HepG2 (cell line): ENCODE measurements around the gene SULT1E1. TPM values are rescaled to one million over a fixed set of nuclear protein-coding genes. Genes with fewer than 3 reads are reported as not detected.

Experiments
- ATM ChIP-seq: fragments of 450-650 bp; IDR thresholded peaks from 2 replicates; pipeline ENCODE4 v1.7.1; 2017; ENCODE audit warnings: mild to moderate bottlenecking, borderline replicate concordance
- CEBPZ ChIP-seq: IDR thresholded peaks from 2 replicates; pipeline ENCODE4 v1.6.1; 2012; ENCODE audit warnings: low read length, improper control_type of control experiment
- ELF1 ChIP-seq: sonication (generic); formaldehyde crosslinking; IDR thresholded peaks from 2 replicates; pipeline ENCODE4 v1.4.0; 2020; ENCODE audit warnings: missing genetic modification reagents
- FOXJ3 ChIP-seq: sonication (generic); formaldehyde crosslinking; IDR thresholded peaks from 2 replicates; pipeline ENCODE4 v1.4.0; 2020; ENCODE audit warnings: missing genetic modification reagents, mild to moderate bottlenecking, borderline replicate concordance
- FUBP1 ChIP-seq: sonication (generic); formaldehyde crosslinking; IDR thresholded peaks from 2 replicates; pipeline ENCODE4 v1.5.1; 2020; ENCODE audit warnings: missing genetic modification reagents, mild to moderate bottlenecking, borderline replicate concordance
- HDAC6 ChIP-seq: fragments of 200-600 bp; sonication (generic); IDR thresholded peaks from 2 replicates; pipeline ENCODE4 v1.7.0; 2017; ENCODE audit warnings: mild to moderate bottlenecking, antibody characterized with exemption, low read length, low read depth
- SALL2 ChIP-seq: sonication (generic); formaldehyde crosslinking; IDR thresholded peaks from 2 replicates; pipeline ENCODE4 v1.8.1; 2023; ENCODE audit warnings: mild to moderate bottlenecking, missing genetic modification reagents, inconsistent platforms
- SNAPC4 ChIP-seq: sonication (generic); formaldehyde crosslinking; IDR thresholded peaks from 2 replicates; pipeline ENCODE4 v1.4.0; 2020; ENCODE audit warnings: mild to moderate bottlenecking, missing genetic modification reagents
- SRSF4 ChIP-seq: fragments of 200-400 bp; formaldehyde crosslinking; IDR thresholded peaks from one replicate; pipeline ENCODE4 v1.6.1; 2018; ENCODE audit warnings: mild to moderate bottlenecking, low read depth, low read length, moderate library complexity; ENCODE audit not compliant: poor library complexity, severe bottlenecking
- ZBTB1 ChIP-seq: sonication (generic); formaldehyde crosslinking; IDR thresholded peaks from 2 replicates; pipeline ENCODE4 v1.4.0; 2020; ENCODE audit warnings: missing genetic modification reagents, borderline replicate concordance
- ZNF17 ChIP-seq: sonication (generic); formaldehyde crosslinking; IDR thresholded peaks from 2 replicates; pipeline ENCODE4 v1.5.0; 2020; ENCODE audit warnings: mild to moderate bottlenecking, missing genetic modification reagents
- ZNF335 ChIP-seq: sonication (generic); formaldehyde crosslinking; IDR thresholded peaks from 2 replicates; pipeline ENCODE4 v1.4.0; 2020; ENCODE audit warnings: missing genetic modification reagents
- ZNF530 ChIP-seq: sonication (generic); formaldehyde crosslinking; IDR thresholded peaks from 2 replicates; pipeline ENCODE4 v1.5.0; 2020; ENCODE audit warnings: low read depth, mild to moderate bottlenecking, missing genetic modification reagents
- ZNF552 ChIP-seq: sonication (generic); formaldehyde crosslinking; IDR thresholded peaks from 2 replicates; pipeline ENCODE4 v1.9.0; 2022; ENCODE audit warnings: missing genetic modification reagents, mild to moderate bottlenecking, borderline replicate concordance
- ZNF558 ChIP-seq: sonication (generic); formaldehyde crosslinking; IDR thresholded peaks from 2 replicates; pipeline ENCODE4 v1.9.0; 2022; ENCODE audit warnings: mild to moderate bottlenecking, missing genetic modification reagents, borderline replicate concordance
- ZNF652 ChIP-seq: IDR thresholded peaks from 2 replicates; pipeline ENCODE4 v1.6.1; 2016; ENCODE audit warnings: low read depth, borderline replicate concordance
- ZUFSP ChIP-seq: sonication (generic); formaldehyde crosslinking; IDR thresholded peaks from 2 replicates; pipeline ENCODE4 v1.9.0; 2021; ENCODE audit warnings: missing genetic modification reagents, mild to moderate bottlenecking, borderline replicate concordance
- polyA plus RNA-seq, 8 experiments: library from polyadenylated mRNA; depleted of rRNA in 3 of 8; stranded (reverse) in 7 of 8; unstranded in 1 of 8; fragments of >200 nt; fragmentation: Illumina TruSeq in 4 of 8; extraction: Trizol in 4 of 8; gene quantifications; 2 replicates each; pipeline versions ENCODE4 v1.2.1 to v1.2.3, GENCODE V29; 2011 to 2016; ENCODE audit warnings: low read depth in 4 of 8, missing spikeins in 1 of 8, mixed read lengths in 1 of 8; ENCODE audit not compliant: insufficient read depth in 1 of 8
- total RNA-seq, 5 experiments: library from RNA; depleted of rRNA; stranded (reverse); fragments of >200 nt; fragmentation: Illumina TruSeq; extraction: Trizol; gene quantifications; 2 replicates each; pipeline ENCODE4 v1.2.3, GENCODE V29; 2016; ENCODE audit warnings: low read depth in 1 of 5

The SULT1E1 gene
- total and polyA plus RNA-seq, 2 of the 13 experiments (the other 11 are each of a cell fraction or from before 2014, with no cell fraction given) = 1.7 to 3.9 TPM

- no peak for TF ChIP-seq SNAPC4 (CRISPR knock-in tag)
- no peak for TF ChIP-seq HDAC6
- TF ChIP-seq CEBPZ = no peak
- no peak for TF ChIP-seq SALL2 (CRISPR knock-in tag)
- TF ChIP-seq ZNF558 = no peak
- no peak for TF ChIP-seq ATM
- no peak for TF ChIP-seq ZBTB1
- peak; percentile 79; the same call in 1 of the 2 replicates for TF ChIP-seq ZNF652 (CRISPR knock-in tag)
- TF ChIP-seq ZNF530 (CRISPR knock-in tag) = no peak
- TF ChIP-seq ZNF335 = no peak
- no peak for TF ChIP-seq ZNF552
- TF ChIP-seq FOXJ3 (CRISPR knock-in tag) = peak; percentile 98; the same call in 1 of the 2 replicates
- TF ChIP-seq ZNF17 (CRISPR knock-in tag) = no peak
- TF ChIP-seq ELF1 (CRISPR knock-in tag) = peak; percentile 67; the same call in 1 of the 2 replicates
- TF ChIP-seq SRSF4 = no peak
- TF ChIP-seq FUBP1 (CRISPR knock-in tag) = no peak
- TF ChIP-seq ZUFSP = no peak
These were observed 36.3 kb downstream of the SULT1E1 start (continued) for GRCh38 chr4:69823481-69824186.
